Keratinocyte (primary cell): ENCODE results near the gene CRTC2. TPM values are rescaled to one million over a fixed set of nuclear protein-coding genes. Genes with fewer than 3 reads are reported as not detected.
A peak's percentile ranks its signal among the peaks of the same experiment; 100 is the strongest.

Experiments used
- DNase-seq: peaks from one replicate; pipeline ENCODE4 v3.0.0-alpha.2; 2011; ENCODE audit warnings: low read depth, missing footprints, low spot score
- FAIRE-seq: peaks from 2 replicates; lab custom pipeline; 2011; peaks lifted over from hg19 to GRCh38; lab: Jason Lieb, UNC
- H2AFZ ChIP-seq: 2 replicates; pipeline ENCODE4 v1.6.0; 2012; ENCODE audit warnings: low read length, control low read depth, inconsistent platforms; ENCODE audit not compliant: control insufficient read depth
- H3K27ac ChIP-seq: 2 replicates; pipeline ENCODE4 v1.5.1; 2011; ENCODE audit warnings: low read length; ENCODE audit not compliant: control insufficient read depth, insufficient read depth
- H3K27me3 ChIP-seq: 3 replicates; pipeline ENCODE4 v1.6.0; 2011; ENCODE audit warnings: low read length; ENCODE audit not compliant: control insufficient read depth, insufficient read depth; ENCODE audit errors: extremely low read depth
- H3K36me3 ChIP-seq, 2 experiments: 2 replicates in 1 of 2; 3 replicates in 1 of 2; pipeline ENCODE4 v1.5.1; 2011; ENCODE audit warnings: low read length in 2 of 2, mild to moderate bottlenecking in 1 of 2; ENCODE audit not compliant: control insufficient read depth in 2 of 2, insufficient read depth in 2 of 2; ENCODE audit errors: extremely low read depth in 1 of 2
- H3K4me1 ChIP-seq: 3 replicates; pipeline ENCODE4 v1.5.1; 2011; ENCODE audit warnings: low read length; ENCODE audit not compliant: control insufficient read depth, insufficient read depth; ENCODE audit errors: extremely low read depth
- H3K4me2 ChIP-seq: 3 replicates; pipeline ENCODE4 v1.6.0; 2011; ENCODE audit warnings: low read depth, low read length; ENCODE audit not compliant: control insufficient read depth, insufficient read depth; ENCODE audit errors: extremely low read depth
- H3K4me3 ChIP-seq, 3 experiments: fragments of 200-600 bp in 1 of 3; sonication (generic) in 1 of 3; 2 replicates in 2 of 3; 3 replicates in 1 of 3; pipeline ENCODE4 v1.5.1; 2011 to 2016; ENCODE audit warnings: low read length in 3 of 3, mild to moderate bottlenecking in 3 of 3, control low read depth in 2 of 3, inconsistent platforms in 1 of 3, low read depth in 1 of 3, mixed read lengths in 1 of 3, mixed run types in 1 of 3, moderate library complexity in 1 of 3; ENCODE audit not compliant: control insufficient read depth in 2 of 3, insufficient read depth in 2 of 3; ENCODE audit errors: extremely low read depth in 1 of 3
- H3K79me2 ChIP-seq: 2 replicates; pipeline ENCODE4 v1.6.0; 2012; ENCODE audit warnings: low read length; ENCODE audit not compliant: control insufficient read depth, insufficient read depth
- H3K9ac ChIP-seq: 3 replicates; pipeline ENCODE4 v1.6.0; 2011; ENCODE audit warnings: low read length; ENCODE audit not compliant: control insufficient read depth, insufficient read depth; ENCODE audit errors: extremely low read depth
- H3K9me1 ChIP-seq: 3 replicates; pipeline ENCODE4 v1.6.0; 2011; ENCODE audit warnings: low read length; ENCODE audit not compliant: control insufficient read depth, insufficient read depth; ENCODE audit errors: extremely low read depth
- H3K9me3 ChIP-seq: 2 replicates; pipeline ENCODE4 v1.5.1; 2012; ENCODE audit warnings: low read depth, low read length; ENCODE audit not compliant: control insufficient read depth
- H4K20me1 ChIP-seq: 3 replicates; pipeline ENCODE4 v1.6.0; 2011; ENCODE audit warnings: low read length; ENCODE audit not compliant: control insufficient read depth, insufficient read depth; ENCODE audit errors: extremely low read depth
- EZH2 ChIP-seq: IDR thresholded peaks from one replicate; pipeline ENCODE4 v1.6.1; 2012; ENCODE audit warnings: inconsistent platforms, mild to moderate bottlenecking, low read length, moderate library complexity
- dilution Hi-C: fragments of 300-500 bp; cut with MboI; formaldehyde crosslinking; loops from one replicate; pipeline ENCODE4 v1.7.0; 2020; ENCODE audit warnings: low sequenced_read_pairs; ENCODE audit not compliant: extremely low pct_ligation_motif_present
- polyA plus RNA-seq, 5 experiments: library from polyadenylated mRNA; depleted of rRNA in 3 of 5; stranded (reverse) in 3 of 5; stranded (forward) in 1 of 5; unstranded in 1 of 5; fragments of >200 nt; gene quantifications; 1 replicate in 1 of 5; 2 replicates in 3 of 5; 3 replicates in 1 of 5; pipeline versions ENCODE4 v1.2.1 to v1.2.3, GENCODE V29; 2011 to 2012; ENCODE audit warnings: missing spikeins in 2 of 5, low read depth in 1 of 5, low replicate concordance in 1 of 5
- TF ChIP-seq, protein P1 (sequence below), 3 experiments: IDR thresholded peaks in 1 of 3; conservative IDR thresholded peaks in 1 of 3; optimal IDR thresholded peaks in 1 of 3; 2 replicates in 2 of 3; 3 replicates in 1 of 3; pipeline versions ENCODE3 to v1.5.1; 2011; ENCODE audit warnings: low read length in 3 of 3, mild to moderate bottlenecking in 3 of 3, moderate library complexity in 2 of 3, control low read depth in 1 of 3, inconsistent platforms in 1 of 3; ENCODE audit not compliant: insufficient read depth in 2 of 3; ENCODE audit errors: extremely low read depth in 1 of 3

CRTC2 gene
- polyA plus RNA-seq, 1 donor (not counting 4 experiments of a cell fraction or from before 2014, with no cell fraction given): 15.9 TPM

DNA sequence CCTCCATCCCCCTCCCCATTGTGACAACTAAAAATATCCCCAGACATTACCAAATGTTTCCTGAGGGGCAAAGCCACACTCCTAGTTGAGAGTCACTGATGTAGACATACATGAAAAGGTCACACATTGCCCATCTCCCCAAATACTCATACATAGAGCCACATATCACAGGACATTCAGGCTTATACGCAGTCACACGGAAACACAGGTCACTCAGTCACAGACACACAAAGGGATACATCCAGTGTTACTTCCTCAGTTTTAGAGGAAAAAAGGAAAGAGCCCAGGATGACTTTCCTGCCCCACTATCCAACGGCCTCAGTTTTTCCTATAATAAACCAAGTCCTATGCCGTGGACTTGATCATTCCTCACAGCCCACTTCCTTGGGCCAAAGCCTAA, 3.0 kb upstream of the CRTC2 start:
- peak overlapping the region; percentile 94 for H3K4me2 ChIP-seq
- peaks cover 3 to 22% of the 10 kb centered on the region in 2 experiments for H3K36me3 ChIP-seq
- no peaks in the 10 kb centered on the region for H3K9me3 ChIP-seq
- no peaks in the 10 kb centered on the region for H3K27me3 ChIP-seq
- no peak for TF ChIP-seq EZH2
- TF ChIP-seq, protein P1, sequence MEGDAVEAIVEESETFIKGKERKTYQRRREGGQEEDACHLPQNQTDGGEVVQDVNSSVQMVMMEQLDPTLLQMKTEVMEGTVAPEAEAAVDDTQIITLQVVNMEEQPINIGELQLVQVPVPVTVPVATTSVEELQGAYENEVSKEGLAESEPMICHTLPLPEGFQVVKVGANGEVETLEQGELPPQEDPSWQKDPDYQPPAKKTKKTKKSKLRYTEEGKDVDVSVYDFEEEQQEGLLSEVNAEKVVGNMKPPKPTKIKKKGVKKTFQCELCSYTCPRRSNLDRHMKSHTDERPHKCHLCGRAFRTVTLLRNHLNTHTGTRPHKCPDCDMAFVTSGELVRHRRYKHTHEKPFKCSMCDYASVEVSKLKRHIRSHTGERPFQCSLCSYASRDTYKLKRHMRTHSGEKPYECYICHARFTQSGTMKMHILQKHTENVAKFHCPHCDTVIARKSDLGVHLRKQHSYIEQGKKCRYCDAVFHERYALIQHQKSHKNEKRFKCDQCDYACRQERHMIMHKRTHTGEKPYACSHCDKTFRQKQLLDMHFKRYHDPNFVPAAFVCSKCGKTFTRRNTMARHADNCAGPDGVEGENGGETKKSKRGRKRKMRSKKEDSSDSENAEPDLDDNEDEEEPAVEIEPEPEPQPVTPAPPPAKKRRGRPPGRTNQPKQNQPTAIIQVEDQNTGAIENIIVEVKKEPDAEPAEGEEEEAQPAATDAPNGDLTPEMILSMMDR (optimal IDR thresholded peaks at IDR 0.05 in 1 of 3, IDR thresholded peaks at IDR 0.05 in 1 of 3, conservative IDR thresholded peaks at IDR 0.05 in 1 of 3; ENCODE audit: extremely low read depth in 1 of 3, insufficient read depth in 2 of 3, low read length in 3 of 3): no peak
- DNase-seq: no peak
- H4K20me1 ChIP-seq: no peaks in the 10 kb centered on the region
- H3K27ac ChIP-seq: peak overlapping the region; percentile 95
- peaks cover 42% of the 10 kb centered on the region for H3K79me2 ChIP-seq
- peak overlapping the region; percentile 89 for H3K9ac ChIP-seq
- dilution Hi-C loops: no loop called here
- peaks cover 46% of the 10 kb centered on the region for H3K4me1 ChIP-seq
- peak overlapping the region in 2 of 3 experiments; percentile 69 to 96 for H3K4me3 ChIP-seq
- no peak overlapping the region for H2AFZ ChIP-seq
- no peaks in the 10 kb centered on the region for H3K9me1 ChIP-seq
- FAIRE-seq: no peak

DNA sequence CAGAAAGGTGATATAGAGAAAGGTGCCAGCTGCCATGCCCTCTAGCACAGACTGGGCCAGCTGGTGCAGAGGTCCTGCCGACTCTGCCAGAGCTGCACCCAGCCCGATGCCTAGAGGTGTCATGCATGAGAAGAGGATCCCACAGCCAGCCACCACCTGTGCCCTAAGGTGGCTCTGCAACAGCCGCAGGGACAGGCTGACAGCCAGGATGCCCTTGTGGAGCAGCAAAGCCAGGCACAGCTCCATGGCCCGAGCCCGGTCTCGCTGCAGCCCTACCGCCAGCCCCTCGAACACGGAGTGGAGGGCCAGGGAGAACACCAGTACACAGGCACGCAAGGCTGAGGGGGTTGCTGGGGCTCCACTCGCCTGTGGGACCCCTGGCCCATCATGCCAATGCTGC, 1.8 kb upstream of the CRTC2 start:
- peaks cover 3 to 25% of the 10 kb centered on the region in 2 experiments for H3K36me3 ChIP-seq
- no peak overlapping the region for H3K4me3 ChIP-seq
- dilution Hi-C loops: no loop called here
- H4K20me1 ChIP-seq: peaks cover 3% of the 10 kb centered on the region
- FAIRE-seq (no peak), DNase-seq (no peak)
- no peaks in the 10 kb centered on the region for H3K9me1 ChIP-seq
- no peaks in the 10 kb centered on the region for H3K9me3 ChIP-seq
- H3K79me2 ChIP-seq: peaks cover 54% of the 10 kb centered on the region
- H3K4me1 ChIP-seq: peaks cover 41% of the 10 kb centered on the region
- H3K27me3 ChIP-seq: no peaks in the 10 kb centered on the region
- no peak overlapping the region for H3K27ac ChIP-seq
- H2AFZ ChIP-seq: no peak overlapping the region
- H3K4me2 ChIP-seq: no peak overlapping the region
- TF ChIP-seq, protein P1 (optimal IDR thresholded peaks at IDR 0.05 in 1 of 3, IDR thresholded peaks at IDR 0.05 in 1 of 3, conservative IDR thresholded peaks at IDR 0.05 in 1 of 3; ENCODE audit: extremely low read depth in 1 of 3, insufficient read depth in 2 of 3, low read length in 3 of 3): no peak
- no peak for TF ChIP-seq EZH2
- H3K9ac ChIP-seq: no peak overlapping the region
